MM.1S (cell line): ENCODE measurements around the gene HBP1.

Source experiments
- DNase-seq: peaks from one replicate; pipeline ENCODE4 v3.0.0-alpha.2; 2015
- H2AFZ ChIP-seq: fragments of 300-600 bp; sonication (generic); 2 replicates; pipeline ENCODE4 v1.6.0; 2016; ENCODE audit warnings: antibody characterized with exemption, low read length
- H3F3A ChIP-seq: fragments of 300-600 bp; sonication (generic); 2 replicates; pipeline ENCODE4 v1.6.1; 2016; ENCODE audit warnings: mild to moderate bottlenecking, antibody characterized with exemption, low read length, moderate library complexity, mixed read lengths; ENCODE audit not compliant: insufficient read depth
- H3K27ac ChIP-seq: fragments of 300-600 bp; sonication (generic); 2 replicates; pipeline ENCODE4 v1.5.1; 2016; ENCODE audit warnings: mild to moderate bottlenecking, low read length
- H3K27me3 ChIP-seq: fragments of 300-600 bp; sonication (generic); replicated peaks from 2 replicates; pipeline ENCODE4 v1.6.0; 2016; ENCODE audit warnings: low read length; ENCODE audit not compliant: insufficient read depth
- H3K36me3 ChIP-seq: fragments of 300-600 bp; sonication (generic); replicated peaks from 2 replicates; pipeline ENCODE4 v1.6.1; 2016; ENCODE audit warnings: mild to moderate bottlenecking, low read length, mixed read lengths; ENCODE audit not compliant: insufficient read depth
- H3K4me1 ChIP-seq: fragments of 300-600 bp; sonication (generic); 2 replicates; pipeline ENCODE4 v1.6.1; 2016; ENCODE audit warnings: low read length, mixed read lengths
- H3K4me2 ChIP-seq: fragments of 300-600 bp; sonication (generic); 2 replicates; pipeline ENCODE4 v1.6.0; 2016; ENCODE audit warnings: low read depth, low read length
- H3K4me3 ChIP-seq: fragments of 300-600 bp; sonication (generic); 2 replicates; pipeline ENCODE4 v1.5.1; 2016; ENCODE audit warnings: low read length, mixed read lengths
- H3K79me2 ChIP-seq: fragments of 300-600 bp; sonication (generic); 2 replicates; pipeline ENCODE4 v1.6.1; 2016; ENCODE audit warnings: mixed run types, low read length, mixed read lengths
- H3K9ac ChIP-seq: fragments of 300-600 bp; sonication (generic); 2 replicates; pipeline ENCODE4 v1.6.1; 2016; ENCODE audit warnings: low read length, mixed read lengths
- H3K9me2 ChIP-seq: fragments of 300-600 bp; sonication (generic); replicated peaks from 2 replicates; pipeline ENCODE4 v1.6.1; 2016; ENCODE audit warnings: mild to moderate bottlenecking, low read length, mixed read lengths; ENCODE audit not compliant: insufficient read depth
- H3K9me3 ChIP-seq: fragments of 300-600 bp; sonication (generic); replicated peaks from 2 replicates; pipeline ENCODE4 v1.6.1; 2016; ENCODE audit warnings: mild to moderate bottlenecking, low read length, mixed read lengths; ENCODE audit not compliant: insufficient read depth
- H4K20me1 ChIP-seq: fragments of 300-600 bp; sonication (generic); 2 replicates; pipeline ENCODE4 v1.6.1; 2016; ENCODE audit warnings: mild to moderate bottlenecking, low read length, moderate library complexity, mixed read lengths; ENCODE audit not compliant: insufficient read depth
- EZH2 ChIP-seq: fragments of 300-600 bp; sonication (generic); optimal IDR thresholded peaks from 2 replicates; pipeline ENCODE3; 2017; ENCODE audit warnings: low read depth, mild to moderate bottlenecking, antibody characterized with exemption, low read length, mixed read lengths
- EZH2phosphoT487 ChIP-seq: fragments of 300-600 bp; sonication (generic); IDR thresholded peaks from 2 replicates; pipeline ENCODE4 v1.6.1; 2018; ENCODE audit warnings: antibody characterized with exemption, low read length
- TF ChIP-seq, protein P1 (sequence below): fragments of 300-600 bp; sonication (generic); IDR thresholded peaks from 2 replicates; pipeline ENCODE4 v1.5.1; 2016; ENCODE audit warnings: antibody characterized with exemption, low read length, mixed read lengths

HBP1 gene

DNA sequence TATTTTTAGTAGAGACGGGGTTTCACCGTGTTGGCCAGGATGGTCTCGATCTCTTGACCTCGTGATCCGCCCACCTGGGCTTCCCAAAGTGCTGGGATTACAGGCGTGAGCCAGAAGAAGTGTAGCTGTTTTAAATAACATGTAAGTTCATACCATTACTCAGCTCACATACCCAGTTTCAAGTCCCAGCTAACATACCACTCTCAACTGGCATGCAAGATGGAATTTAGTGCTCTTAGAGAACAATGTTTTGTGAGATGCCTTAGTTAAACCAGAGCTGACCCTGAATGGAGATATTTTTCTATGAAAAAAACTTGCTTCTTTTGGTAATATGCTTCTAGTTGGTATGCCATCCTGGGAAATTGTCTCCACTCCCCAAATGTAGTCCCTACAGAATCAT, 37.3 kb downstream of the HBP1 start:
- Histone ChIP-seq H3K9me3 (no peaks in the 10 kb centered on the region), H3K79me2 (no peaks in the 10 kb centered on the region), H3K9me2 (no peaks in the 10 kb centered on the region), H3K27me3 (no peaks in the 10 kb centered on the region), H3K4me1 (peaks cover 13% of the 10 kb centered on the region), H3K4me3 (no peak overlapping the region), H4K20me1 (no peaks in the 10 kb centered on the region), H3F3A (no peaks in the 10 kb centered on the region), H3K4me2 (no peak overlapping the region), H3K36me3 (0 out of 2 replicates have a peak, but pooled peaks cover 9% of the 10 kb centered on the region), H3K9ac (no peak overlapping the region), H2AFZ (no peak overlapping the region), H3K27ac (no peak overlapping the region)
- no peak for TF ChIP-seq EZH2phosphoT487
- TF ChIP-seq, protein P1, sequence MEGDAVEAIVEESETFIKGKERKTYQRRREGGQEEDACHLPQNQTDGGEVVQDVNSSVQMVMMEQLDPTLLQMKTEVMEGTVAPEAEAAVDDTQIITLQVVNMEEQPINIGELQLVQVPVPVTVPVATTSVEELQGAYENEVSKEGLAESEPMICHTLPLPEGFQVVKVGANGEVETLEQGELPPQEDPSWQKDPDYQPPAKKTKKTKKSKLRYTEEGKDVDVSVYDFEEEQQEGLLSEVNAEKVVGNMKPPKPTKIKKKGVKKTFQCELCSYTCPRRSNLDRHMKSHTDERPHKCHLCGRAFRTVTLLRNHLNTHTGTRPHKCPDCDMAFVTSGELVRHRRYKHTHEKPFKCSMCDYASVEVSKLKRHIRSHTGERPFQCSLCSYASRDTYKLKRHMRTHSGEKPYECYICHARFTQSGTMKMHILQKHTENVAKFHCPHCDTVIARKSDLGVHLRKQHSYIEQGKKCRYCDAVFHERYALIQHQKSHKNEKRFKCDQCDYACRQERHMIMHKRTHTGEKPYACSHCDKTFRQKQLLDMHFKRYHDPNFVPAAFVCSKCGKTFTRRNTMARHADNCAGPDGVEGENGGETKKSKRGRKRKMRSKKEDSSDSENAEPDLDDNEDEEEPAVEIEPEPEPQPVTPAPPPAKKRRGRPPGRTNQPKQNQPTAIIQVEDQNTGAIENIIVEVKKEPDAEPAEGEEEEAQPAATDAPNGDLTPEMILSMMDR: no peak
- no peak for TF ChIP-seq EZH2
- no peak for DNase-seq

DNA sequence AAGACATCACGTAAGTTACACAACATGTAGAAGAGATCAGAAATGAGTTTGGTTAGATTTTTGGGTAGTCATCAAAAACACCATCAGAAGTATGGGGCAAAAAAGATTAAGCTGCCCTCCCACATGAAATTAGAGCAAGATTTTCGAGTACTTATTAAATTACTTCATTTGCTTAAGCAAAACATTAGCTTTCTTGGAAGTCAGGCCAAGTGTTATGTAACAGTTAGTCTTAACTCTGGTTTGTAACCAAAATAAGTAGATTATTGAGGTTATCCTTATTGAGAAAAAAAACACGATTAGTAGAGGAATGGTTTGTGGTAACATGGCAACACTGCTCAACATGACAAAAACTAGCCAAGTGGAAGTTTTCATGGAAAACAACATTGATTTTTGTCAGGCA, 37.9 kb downstream of the HBP1 start:
- Histone ChIP-seq H3K36me3 (0 out of 2 replicates have a peak, but pooled peaks cover 9% of the 10 kb centered on the region), H3K79me2 (no peaks in the 10 kb centered on the region), H3K27ac (no peak overlapping the region), H4K20me1 (no peaks in the 10 kb centered on the region), H3K4me1 (peaks cover 13% of the 10 kb centered on the region), H3K9ac (no peak overlapping the region), H3K4me2 (no peak overlapping the region), H2AFZ (no peak overlapping the region), H3K9me3 (no peaks in the 10 kb centered on the region), H3K4me3 (no peak overlapping the region), H3K9me2 (no peaks in the 10 kb centered on the region), H3F3A (no peaks in the 10 kb centered on the region), H3K27me3 (no peaks in the 10 kb centered on the region)
- DNase-seq: no peak
- TF ChIP-seq EZH2phosphoT487 (no peak), EZH2 (no peak)
- TF ChIP-seq, protein P1: no peak

DNA sequence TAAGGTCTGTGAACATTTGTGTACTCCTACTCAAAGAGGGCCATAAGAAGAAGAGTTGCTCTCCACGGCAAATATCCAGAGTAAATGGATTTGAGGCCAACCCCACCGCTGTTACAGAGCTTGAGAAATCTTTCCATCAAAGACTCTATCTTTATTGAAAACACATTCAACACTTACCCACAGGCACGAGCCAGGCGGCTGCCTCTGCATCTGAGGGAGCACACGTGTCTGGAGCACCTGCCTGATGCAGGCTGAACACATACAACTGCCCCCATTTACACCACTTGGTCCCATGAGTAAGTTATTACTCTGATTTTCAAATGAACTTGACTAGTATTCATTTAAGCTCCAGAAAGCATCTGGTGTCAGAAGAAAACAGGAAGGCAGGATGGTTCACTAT, 38.7 kb downstream of the HBP1 start:
- peaks cover 13% of the 10 kb centered on the region for H3K4me1 ChIP-seq
- no peak overlapping the region for H3K4me2 ChIP-seq
- TF ChIP-seq EZH2phosphoT487 (no peak), EZH2 (no peak)
- TF ChIP-seq, protein P1: no peak
- H3K9ac ChIP-seq: no peak overlapping the region
- H3K9me2 ChIP-seq: no peaks in the 10 kb centered on the region
- no peaks in the 10 kb centered on the region for H3K9me3 ChIP-seq
- no peak overlapping the region for H3K4me3 ChIP-seq
- no peak overlapping the region for H2AFZ ChIP-seq
- H3K27ac ChIP-seq: peak overlapping the region; percentile 1; the same call in 1 of the 2 replicates
- H3K36me3 ChIP-seq: 0 out of 2 replicates have a peak, but pooled peaks cover 5% of the 10 kb centered on the region
- no peaks in the 10 kb centered on the region for H3K79me2 ChIP-seq
- no peaks in the 10 kb centered on the region for H3F3A ChIP-seq
- H3K27me3 ChIP-seq: no peaks in the 10 kb centered on the region
- no peak for DNase-seq
- H4K20me1 ChIP-seq: no peaks in the 10 kb centered on the region
